ENCODE results near the gene POTEF. TPM values are rescaled to one million over a fixed set of nuclear protein-coding genes. Genes with fewer than 3 reads are reported as not detected.
A peak's percentile ranks its signal among the peaks of the same experiment; 100 is the strongest.
"Not testable (repeated sequence)": the region's sequence is repeated elsewhere in the genome, so short reads cannot be mapped to it uniquely, and the experiment has no call there.

POTEF gene
- total RNA-seq, 4 donors from 2014 or later: 0.27 TPM; not detected in 3

- Histone ChIP-seq H3K36me3 (peaks cover 14 to 25% of the 10 kb centered on the region in 2 donors), H3K27ac (peak overlapping the region; percentile 90 to 96 (median 95)), H3K4me1 (peaks cover 38 to 53% of the 10 kb centered on the region in 2 donors)
- peak in 2 of 6 experiments; percentile 12 to 24 for TF ChIP-seq CTCF (IDR thresholded peaks at IDR 0.05)
- TF ChIP-seq POLR2A (IDR thresholded peaks at IDR 0.05): peak in 1 of 2 donors; percentile 25
- 23 to 39% methylated on average over 15 to 20 of the region's 25 CpGs for WGBS, 2 donors
- DNase-seq: peak; percentile 91 to 93
- H3K27me3 ChIP-seq; intact Hi-C loops (cut with DNase I); H3K4me3 ChIP-seq (replicated peaks in 1 of 3); H3K9me3 ChIP-seq: not testable (repeated sequence)
Observed at GRCh38 chr2:130160838-130161705, 32.0 kb upstream of the POTEF start.

DNA sequence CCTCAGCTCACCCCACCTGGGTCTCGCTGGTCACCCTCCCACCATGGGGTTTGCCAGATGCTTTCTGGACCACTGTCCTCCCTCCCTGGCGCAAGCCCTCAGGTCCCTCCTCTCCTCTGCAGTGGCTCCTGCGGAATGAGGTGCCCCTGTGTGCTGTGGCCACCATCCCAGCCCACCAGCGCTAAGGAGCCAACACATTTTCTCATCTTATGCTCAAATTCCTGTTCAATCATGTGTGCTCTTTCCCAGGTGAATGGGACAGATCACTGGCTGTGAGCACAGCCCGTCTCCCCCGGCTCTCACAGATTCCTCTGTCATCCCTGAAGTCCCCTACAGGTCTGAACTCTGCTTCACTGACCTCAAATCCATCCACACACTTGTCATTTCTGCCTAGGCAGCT, 31.1 kb upstream of the POTEF start:
- H3K36me3 ChIP-seq: peaks cover 14 to 16% of the 10 kb centered on the region in 2 donors
- no peak overlapping the region for H3K4me3 ChIP-seq (replicated peaks in 1 of 3)
- TF ChIP-seq CTCF (IDR thresholded peaks at IDR 0.05) (no peak), POLR2A (IDR thresholded peaks at IDR 0.05) (no peak)
- intact Hi-C loops (cut with DNase I): no loop called here
- H3K27me3 ChIP-seq: no peaks in the 10 kb centered on the region
- peaks cover 42 to 59% of the 10 kb centered on the region in 2 donors for H3K4me1 ChIP-seq
- H3K9me3 ChIP-seq: no peaks in the 10 kb centered on the region
- H3K27ac ChIP-seq: peak overlapping the region; percentile 90 to 99 (median 95)
- peak; percentile 53 to 62 for DNase-seq
- 46 to 51% methylated on average over 6 of the region's 6 CpGs for WGBS, 2 donors

DNA sequence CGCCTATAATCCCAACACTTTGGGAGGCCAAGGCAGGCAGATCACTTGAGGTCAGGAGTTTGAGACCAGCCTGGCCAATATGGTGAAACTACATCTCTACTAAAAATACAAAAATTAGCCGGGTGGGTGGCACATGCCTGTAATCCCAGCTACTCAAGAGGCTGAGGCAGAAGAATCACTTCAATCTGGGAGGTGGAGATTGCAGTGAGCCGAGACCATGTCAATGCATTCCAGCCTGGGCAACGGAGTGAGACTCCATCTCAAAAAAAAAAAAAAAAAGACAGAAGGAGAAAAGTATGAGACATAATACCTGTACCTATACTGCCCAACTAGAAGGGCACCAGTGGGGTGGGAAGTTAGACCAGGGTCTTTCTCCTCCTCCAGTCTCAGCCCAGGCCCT, 30.4 kb upstream of the POTEF start:
- WGBS, 2 donors: 35 to 51% methylated on average over 4 of the region's 4 CpGs
- Histone ChIP-seq H3K36me3 (peaks cover 12 to 15% of the 10 kb centered on the region in 2 donors), H3K4me1 (peaks cover 42 to 59% of the 10 kb centered on the region in 2 donors), H3K27ac (peak overlapping the region; percentile 90 to 99 (median 95))
- intact Hi-C loops (cut with DNase I): loop anchor here (5.0 kb wide), 1 partner anchor 173 kb away; no protein-coding TSS in a partner anchor
- H3K4me3 ChIP-seq (replicated peaks in 1 of 3); H3K27me3 ChIP-seq; H3K9me3 ChIP-seq: not testable (repeated sequence)
- peak; percentile 72 to 77 for DNase-seq

DNA sequence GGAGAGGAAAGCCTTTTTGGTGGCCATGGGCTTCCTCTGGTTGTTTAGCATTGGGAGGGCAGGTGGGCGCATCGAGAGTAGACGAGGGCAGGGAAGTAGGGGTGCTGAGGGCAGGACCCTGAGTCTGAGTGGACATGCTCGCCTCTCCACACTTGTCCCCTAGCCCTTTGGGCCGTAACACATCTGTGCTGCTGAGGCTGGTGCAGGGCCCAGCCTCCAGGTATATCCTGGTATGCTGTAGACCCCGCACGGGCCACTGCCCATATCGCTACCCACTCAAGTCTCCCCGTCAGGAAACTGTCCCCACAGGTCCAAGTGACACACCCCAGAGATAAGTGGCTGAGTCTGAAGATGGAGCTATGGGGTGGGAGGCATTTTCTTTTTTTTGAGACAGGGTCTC, 29.6 kb upstream of the POTEF start:
- no peak overlapping the region for H3K4me3 ChIP-seq (replicated peaks in 1 of 3)
- peak overlapping the region; percentile 90 to 99 (median 95) for H3K27ac ChIP-seq
- peaks cover 5 to 13% of the 10 kb centered on the region in 2 donors for H3K36me3 ChIP-seq
- peak in 1 of 2 donors; percentile 20 for DNase-seq
- H3K9me3 ChIP-seq: no peaks in the 10 kb centered on the region
- no peaks in the 10 kb centered on the region for H3K27me3 ChIP-seq
- intact Hi-C loops (cut with DNase I): loop anchor here (5.0 kb wide), 1 partner anchor 174 kb away; no protein-coding TSS in a partner anchor
- no peak for TF ChIP-seq POLR2A (IDR thresholded peaks at IDR 0.05)
- no peak for TF ChIP-seq CTCF (IDR thresholded peaks at IDR 0.05)
- 73 to 83% methylated on average over 9 of the region's 9 CpGs for WGBS, 2 donors
- peaks cover 42 to 59% of the 10 kb centered on the region in 2 donors for H3K4me1 ChIP-seq

DNA sequence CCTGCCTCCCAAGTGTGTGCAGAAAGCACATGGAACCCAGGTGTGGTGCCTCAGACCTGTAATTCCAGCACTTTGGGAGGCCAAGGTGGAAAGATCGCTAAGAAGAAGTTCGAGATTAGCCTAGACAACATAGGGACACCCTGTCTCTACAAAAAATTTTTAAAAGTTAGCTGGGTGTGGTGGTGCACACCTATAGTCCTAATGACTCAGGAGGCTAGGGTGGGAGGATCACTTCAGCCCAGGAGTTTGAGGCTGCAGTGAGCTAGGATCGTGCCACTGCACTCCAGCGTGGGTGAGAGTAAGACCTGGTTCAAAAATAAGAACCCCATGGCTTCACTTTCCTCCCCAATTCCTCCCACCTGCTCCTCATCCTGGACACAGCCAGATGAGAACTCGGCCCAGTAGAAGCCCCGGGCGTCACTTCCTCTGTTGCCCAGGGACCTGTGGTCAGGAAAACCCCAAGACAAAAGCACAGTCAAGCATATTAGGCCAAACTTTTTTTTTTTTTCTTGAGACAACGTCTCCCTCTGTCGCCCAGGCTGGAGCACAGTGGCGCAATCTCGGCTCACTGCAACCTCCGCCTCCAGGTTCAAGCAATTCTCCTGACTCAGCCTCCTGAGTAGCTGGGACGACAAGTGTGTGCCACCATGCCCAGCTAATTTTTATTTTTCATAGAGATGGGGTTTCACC, 28.9 kb upstream of the POTEF start:
- WGBS, 2 donors: 80 to 88% methylated on average over 13 of the region's 13 CpGs
- H3K36me3 ChIP-seq: peaks cover 4 to 12% of the 10 kb centered on the region in 2 donors
- not testable (repeated sequence) for H3K27me3 ChIP-seq; H3K9me3 ChIP-seq; DNase-seq; H3K4me3 ChIP-seq (replicated peaks in 1 of 3)
- peak overlapping the region; percentile 90 to 99 (median 95) for H3K27ac ChIP-seq
- peaks cover 42 to 59% of the 10 kb centered on the region in 2 donors for H3K4me1 ChIP-seq
- intact Hi-C loops (cut with DNase I): loop anchor here (5.0 kb wide), 1 partner anchor 174 kb away; no protein-coding TSS in a partner anchor
